Measurements from ENCODE around the gene PPM1M.

Gene PPM1M

GRCh38 chr3:52289338-52289746 is 43.8 kb downstream of the PPM1M start:
- no peak for TF ChIP-seq CTCF (IDR thresholded peaks at IDR 0.05; ENCODE audit: control insufficient read depth, insufficient read depth, low read depth, low read length, missing control alignments)
- no peak overlapping the region for H3K4me3 ChIP-seq (ENCODE audit: control insufficient read depth, low read depth, low read length)
- DNase-seq (ENCODE audit: low read depth): no peak

- DNase-seq (ENCODE audit: low read depth): no peak
- peak; percentile 3 for TF ChIP-seq CTCF (IDR thresholded peaks at IDR 0.05; ENCODE audit: control insufficient read depth, insufficient read depth, low read depth, low read length, missing control alignments)
- H3K4me3 ChIP-seq (ENCODE audit: control insufficient read depth, low read depth, low read length): no peak overlapping the region
Observed at GRCh38 chr3:52289747-52290595, 44.4 kb downstream of the PPM1M start.

GRCh38 chr3:52290596-52291507 is 45.3 kb downstream of the PPM1M start:
- no peak for DNase-seq (ENCODE audit: low read depth)
- H3K4me3 ChIP-seq (ENCODE audit: control insufficient read depth, low read depth, low read length): no peak overlapping the region
- no peak for TF ChIP-seq CTCF (IDR thresholded peaks at IDR 0.05; ENCODE audit: control insufficient read depth, insufficient read depth, low read depth, low read length, missing control alignments)

GRCh38 chr3:52291508-52292181 is 46.1 kb downstream of the PPM1M start:
- DNase-seq (ENCODE audit: low read depth): no peak
- no peak overlapping the region for H3K4me3 ChIP-seq (ENCODE audit: control insufficient read depth, low read depth, low read length)
- TF ChIP-seq CTCF (IDR thresholded peaks at IDR 0.05; ENCODE audit: control insufficient read depth, insufficient read depth, low read depth, low read length, missing control alignments): peak; percentile 59

GRCh38 chr3:52292247-52293065 is 46.9 kb downstream of the PPM1M start:
- H3K4me3 ChIP-seq (ENCODE audit: control insufficient read depth, low read depth, low read length): no peak overlapping the region
- no peak for TF ChIP-seq CTCF (IDR thresholded peaks at IDR 0.05; ENCODE audit: control insufficient read depth, insufficient read depth, low read depth, low read length, missing control alignments)
- no peak for DNase-seq (ENCODE audit: low read depth)
